ENCODE data around the gene CD248. TPM values are rescaled to one million over a fixed set of nuclear protein-coding genes. Genes with fewer than 3 reads are reported as not detected.
"Not testable (repeated sequence)": the region's sequence is repeated elsewhere in the genome, so short reads cannot be mapped to it uniquely, and the experiment has no call there.

CD248 gene
- total RNA-seq, 1 experiment from 2014 or later, result not detected

- DNase-seq (ENCODE audit: low read depth), result no peak
Measured at GRCh38 chr11:66314186-66314501, 2.7 kb downstream of the CD248 start.

GRCh38 chr11:66313321-66314185 is 3.3 kb downstream of the CD248 start:
- DNase-seq (ENCODE audit: low read depth), result no peak

GRCh38 chr11:66312549-66313320 is 4.1 kb downstream of the CD248 start:
- DNase-seq (ENCODE audit: low read depth), result peak; percentile 99

- peak; percentile 90 for DNase-seq (ENCODE audit: low read depth)
Measured at GRCh38 chr11:66311965-66312548, 4.8 kb downstream of the CD248 start.

GRCh38 chr11:66311470-66311964 is 5.3 kb downstream of the CD248 start:
- DNase-seq (ENCODE audit: low read depth), result no peak

GRCh38 chr11:66310803-66311440 is 5.9 kb downstream of the CD248 start:
- DNase-seq (ENCODE audit: low read depth), result not testable (repeated sequence)

GRCh38 chr11:66310324-66310723 is 6.5 kb downstream of the CD248 start:
- DNase-seq (ENCODE audit: low read depth), result no peak

- no peak for DNase-seq (ENCODE audit: low read depth)
Measured at GRCh38 chr11:66309475-66309874, 7.4 kb downstream of the CD248 start.

GRCh38 chr11:66302656-66303055 is 14.2 kb downstream of the CD248 start:
- DNase-seq (ENCODE audit: low read depth), result no peak

GRCh38 chr11:66299186-66299585 is 17.7 kb downstream of the CD248 start:
- DNase-seq (ENCODE audit: low read depth), result no peak

- DNase-seq (ENCODE audit: low read depth), result no peak
Measured at GRCh38 chr11:66297610-66298009, 19.2 kb downstream of the CD248 start.

- no peak for DNase-seq (ENCODE audit: low read depth)
Measured at GRCh38 chr11:66294626-66295620, 21.9 kb downstream of the CD248 start.

GRCh38 chr11:66293777-66294625 is 22.8 kb downstream of the CD248 start:
- no peak for DNase-seq (ENCODE audit: low read depth)

GRCh38 chr11:66293352-66293751 is 23.5 kb downstream of the CD248 start:
- no peak for DNase-seq (ENCODE audit: low read depth)

GRCh38 chr11:66292543-66293332 is 24.1 kb downstream of the CD248 start:
- DNase-seq (ENCODE audit: low read depth), result no peak

- no peak for DNase-seq (ENCODE audit: low read depth)
Measured at GRCh38 chr11:66291706-66292542, 24.9 kb downstream of the CD248 start, which contains the start of gene TMEM151A. TMEM151A (plus strand) TSS chr11:66291894; CDS start chr11:66292014, 120 bp downstream.

- DNase-seq (ENCODE audit: low read depth), result no peak
Measured at GRCh38 chr11:66291303-66291705, 25.5 kb downstream of the CD248 start.

GRCh38 chr11:66290330-66290621 is 26.6 kb downstream of the CD248 start:
- DNase-seq (ENCODE audit: low read depth), result no peak

Measured in RPMI7951 (cell line).